ENCODE data around the gene AASDHPPT. TPM values are rescaled to one million over a fixed set of nuclear protein-coding genes. Genes with fewer than 3 reads are reported as not detected.

AASDHPPT gene
- total RNA-seq, 4 donors from 2014 or later: 23.2 to 59.4 (median 45.2) TPM

DNA sequence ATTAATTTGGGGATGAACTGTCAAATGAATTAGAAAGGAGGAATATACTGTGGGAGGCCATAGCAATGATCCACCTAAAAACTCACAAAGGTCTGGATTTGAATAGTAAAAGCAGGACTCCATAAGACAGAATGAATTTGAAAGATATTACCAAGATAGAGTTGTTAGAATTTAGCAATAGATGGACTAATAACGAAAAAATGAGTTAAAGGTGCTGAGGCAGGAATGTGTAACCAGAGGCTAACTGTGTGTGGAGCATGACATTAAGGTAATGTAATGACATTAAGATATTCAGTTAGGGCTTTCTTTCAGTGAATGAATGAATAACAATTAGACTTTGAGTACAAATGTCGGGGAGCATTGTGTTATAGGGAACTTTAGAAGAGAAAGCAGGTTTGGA, 51.3 kb downstream of the AASDHPPT start:
- no peak for DNase-seq
- no peaks in the 10 kb centered on the region for H3K36me3 ChIP-seq
- H3K27me3 ChIP-seq: no peaks in the 10 kb centered on the region
- no peak for ATAC-seq
- intact Hi-C loops (cut with DNase I; ENCODE audit: low total_unique reads) (no loop called here), in situ Hi-C loops (cut with MboI; ENCODE audit: low sequenced_read_pairs in 4 of 4) (no loop called here)
- no peaks in the 10 kb centered on the region for H3K9me3 ChIP-seq
- TF ChIP-seq CTCF (IDR thresholded peaks at IDR 0.05 in 4 of 5, conservative IDR thresholded peaks at IDR 0.05 in 1 of 5): no peak
- no peak for TF ChIP-seq POLR2A (IDR thresholded peaks at IDR 0.05)
- no peak overlapping the region for H3K4me3 ChIP-seq
- H3K4me1 ChIP-seq: no peaks in the 10 kb centered on the region
- H3K27ac ChIP-seq: no peak overlapping the region

DNA sequence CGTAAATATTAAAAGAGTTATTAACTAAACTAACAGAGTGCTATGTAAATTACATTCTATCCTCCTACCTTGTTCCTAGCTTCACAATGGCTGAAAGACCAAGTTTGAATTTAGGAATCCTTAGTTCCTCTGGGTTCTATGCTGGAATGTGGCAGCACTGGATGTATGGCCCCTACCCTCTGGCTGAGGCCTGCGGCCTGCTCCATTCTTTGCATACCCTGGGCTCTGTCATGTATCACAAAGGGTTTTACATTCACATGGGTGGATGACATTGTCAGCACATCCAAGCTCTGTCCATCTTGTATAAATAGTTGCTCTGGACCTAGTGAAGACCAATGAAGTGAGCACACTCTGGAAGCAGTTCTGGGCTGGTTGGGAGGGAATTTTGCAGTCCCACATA, 54.5 kb downstream of the AASDHPPT start:
- H3K4me1 ChIP-seq: no peaks in the 10 kb centered on the region
- no peak for ATAC-seq
- in situ Hi-C loops (cut with MboI; ENCODE audit: low sequenced_read_pairs in 4 of 4): no loop called here
- H3K27me3 ChIP-seq: no peaks in the 10 kb centered on the region
- H3K9me3 ChIP-seq: no peaks in the 10 kb centered on the region
- H3K27ac ChIP-seq: no peak overlapping the region
- no peak overlapping the region for H3K4me3 ChIP-seq
- intact Hi-C loops (cut with DNase I; ENCODE audit: low total_unique reads): no loop called here
- H3K36me3 ChIP-seq: no peaks in the 10 kb centered on the region
- DNase-seq: no peak
- TF ChIP-seq POLR2A (IDR thresholded peaks at IDR 0.05) (no peak), CTCF (IDR thresholded peaks at IDR 0.05 in 4 of 5, conservative IDR thresholded peaks at IDR 0.05 in 1 of 5) (no peak)

DNA sequence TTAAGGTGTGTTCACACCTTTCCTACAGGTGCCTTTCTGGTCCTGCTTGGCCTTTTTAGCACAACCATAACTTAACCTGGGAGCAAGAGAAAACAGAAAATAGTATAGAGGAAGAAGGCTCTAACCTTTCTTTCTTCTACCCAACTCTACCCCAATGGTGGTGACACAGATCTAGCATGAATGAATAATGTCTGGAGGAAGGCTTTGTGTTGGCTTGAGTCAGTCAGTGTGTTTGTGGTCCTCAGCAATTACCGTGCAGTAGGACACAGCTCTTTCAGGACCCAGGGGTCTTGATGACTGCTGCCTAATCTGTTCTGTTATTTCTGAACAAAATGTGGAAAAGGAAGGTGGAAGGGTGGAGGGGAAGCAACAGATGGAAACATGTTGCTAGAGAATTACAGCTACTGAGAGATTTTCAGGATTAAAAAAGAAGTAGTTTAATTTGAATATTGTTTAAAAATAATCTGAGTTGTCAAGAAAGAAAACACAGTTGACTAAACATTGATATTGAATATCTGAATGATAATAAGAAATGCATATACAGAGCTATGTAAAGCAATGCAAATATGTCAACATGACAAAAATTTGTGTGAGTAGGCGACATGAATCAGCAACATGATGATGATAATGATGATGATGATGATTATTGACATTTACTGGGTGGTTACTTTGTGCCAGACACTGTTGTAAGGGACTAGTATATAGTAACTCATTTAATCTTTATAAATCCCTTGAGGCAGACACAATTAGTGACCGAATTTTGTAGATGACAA, 55.3 kb downstream of the AASDHPPT start:
- in situ Hi-C loops (cut with MboI; ENCODE audit: low sequenced_read_pairs in 4 of 4): no loop called here
- Histone ChIP-seq H3K27me3 (no peaks in the 10 kb centered on the region), H3K4me3 (no peak overlapping the region), H3K36me3 (no peaks in the 10 kb centered on the region), H3K27ac (no peak overlapping the region), H3K9me3 (no peaks in the 10 kb centered on the region), H3K4me1 (no peaks in the 10 kb centered on the region)
- DNase-seq (no peak), ATAC-seq (no peak)
- TF ChIP-seq POLR2A (IDR thresholded peaks at IDR 0.05): no peak
- no peak for TF ChIP-seq CTCF (IDR thresholded peaks at IDR 0.05 in 4 of 5, conservative IDR thresholded peaks at IDR 0.05 in 1 of 5)
- intact Hi-C loops (cut with DNase I; ENCODE audit: low total_unique reads): no loop called here

DNA sequence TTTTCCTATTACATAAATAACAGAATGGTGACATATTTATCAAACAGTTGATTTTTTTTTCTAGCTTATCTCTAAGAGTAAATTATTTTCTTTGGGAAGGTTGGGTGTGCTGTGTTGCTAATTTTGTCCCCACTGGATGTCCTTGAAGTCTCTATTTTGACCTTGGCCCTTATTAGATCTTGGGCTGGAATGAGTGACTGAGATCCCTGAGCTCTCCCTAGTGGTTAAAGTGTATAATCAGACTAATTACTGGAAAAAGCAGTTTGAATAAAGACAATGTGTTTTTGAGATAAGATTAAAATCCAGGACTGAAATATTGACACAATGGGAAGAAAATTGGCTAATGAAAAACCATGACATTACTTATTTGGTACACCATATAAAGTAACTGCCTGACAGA, 56.1 kb downstream of the AASDHPPT start:
- intact Hi-C loops (cut with DNase I; ENCODE audit: low total_unique reads) (no loop called here), in situ Hi-C loops (cut with MboI; ENCODE audit: low sequenced_read_pairs in 4 of 4) (no loop called here)
- no peak for TF ChIP-seq POLR2A (IDR thresholded peaks at IDR 0.05)
- no peak for TF ChIP-seq CTCF (IDR thresholded peaks at IDR 0.05 in 4 of 5, conservative IDR thresholded peaks at IDR 0.05 in 1 of 5)
- DNase-seq: no peak
- Histone ChIP-seq H3K4me1 (no peaks in the 10 kb centered on the region), H3K36me3 (no peaks in the 10 kb centered on the region), H3K9me3 (no peaks in the 10 kb centered on the region), H3K27me3 (no peaks in the 10 kb centered on the region), H3K4me3 (no peak overlapping the region), H3K27ac (no peak overlapping the region)
- no peak for ATAC-seq

GRCh38 chr11:106137061-106137460, 59.6 kb downstream of the AASDHPPT start:
- intact Hi-C loops (cut with DNase I; ENCODE audit: low total_unique reads): no loop called here
- no peaks in the 10 kb centered on the region for H3K4me1 ChIP-seq
- TF ChIP-seq CTCF (IDR thresholded peaks at IDR 0.05 in 4 of 5, conservative IDR thresholded peaks at IDR 0.05 in 1 of 5) (no peak), POLR2A (IDR thresholded peaks at IDR 0.05) (no peak)
- ATAC-seq (no peak), DNase-seq (no peak)
- no peak overlapping the region for H3K27ac ChIP-seq
- in situ Hi-C loops (cut with MboI; ENCODE audit: low sequenced_read_pairs in 4 of 4): no loop called here
- no peak overlapping the region for H3K4me3 ChIP-seq
- no peaks in the 10 kb centered on the region for H3K36me3 ChIP-seq
- H3K27me3 ChIP-seq: no peaks in the 10 kb centered on the region
- no peaks in the 10 kb centered on the region for H3K9me3 ChIP-seq
